Measurements from ENCODE around the gene POLR3F.

POLR3F gene

GRCh38 chr20:18514127-18514526 is 46.9 kb downstream of the POLR3F start:
- peaks cover 40 to 75% of the 10 kb centered on the region in 2 experiments for H3K36me3 ChIP-seq (ENCODE audit: control insufficient read depth in 2 of 2, insufficient read depth in 1 of 2, low read length in 2 of 2)
- no peak overlapping the region for H3K27ac ChIP-seq (ENCODE audit: extremely low read depth, low read depth, low read length)
- CTCF ChIA-PET: interaction anchor here (0.9 kb wide), 1 partner anchor 102 kb away, joined by 4 read pairs; no protein-coding TSS in a partner anchor

DNA sequence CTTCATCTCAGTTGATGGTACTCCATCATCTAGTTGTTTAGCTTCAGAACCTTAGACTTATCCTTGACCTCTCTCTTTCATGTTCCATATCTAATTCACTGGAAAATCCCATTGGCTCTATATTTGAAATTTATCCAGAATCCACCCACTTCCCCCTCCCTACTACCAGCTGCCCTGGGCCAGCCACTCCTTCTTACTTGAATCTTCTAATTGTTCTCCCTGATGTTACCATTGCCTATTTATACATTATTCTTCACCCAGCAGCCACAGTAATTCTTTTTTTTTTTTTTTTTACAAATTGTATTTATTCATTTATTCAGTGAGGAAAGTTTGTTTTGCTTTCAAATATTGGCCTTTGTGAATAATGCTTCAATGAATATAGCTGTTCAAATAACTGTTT is 48.8 kb downstream of the POLR3F start:
- no peak for TF ChIP-seq ZBTB10 (tag by site-specific recombination; IDR thresholded peaks at IDR 0.05)
- no peak for TF ChIP-seq BCL11B (tag by site-specific recombination; IDR thresholded peaks at IDR 0.05; ENCODE audit: low read depth)
- no peak for TF ChIP-seq ZNF146 (tag by site-specific recombination; IDR thresholded peaks at IDR 0.05)
- no peak for TF ChIP-seq ZNF658 (tag by site-specific recombination; IDR thresholded peaks at IDR 0.05)
- TF ChIP-seq ZNF585B (tag by site-specific recombination; IDR thresholded peaks at IDR 0.05): no peak
- no peak for TF ChIP-seq ZXDB (tag by site-specific recombination; IDR thresholded peaks at IDR 0.05)
- no peak for TF ChIP-seq ZNF335 (tag by site-specific recombination; conservative IDR thresholded peaks at IDR 0.05)
- TF ChIP-seq ZNF266 (tag by site-specific recombination; IDR thresholded peaks at IDR 0.05; ENCODE audit: low read depth): no peak
- no peak for TF ChIP-seq ZNF488 (tag by site-specific recombination; IDR thresholded peaks at IDR 0.05)
- no peak for TF ChIP-seq HOXC10 (CRISPR knock-in tag; IDR thresholded peaks at IDR 0.05)
- TF ChIP-seq ZBTB1 (tag by site-specific recombination; IDR thresholded peaks at IDR 0.05): no peak
- no peak for TF ChIP-seq ZNF747 (tag by site-specific recombination; IDR thresholded peaks at IDR 0.05)
- no peak for TF ChIP-seq SP7 (tag by site-specific recombination; IDR thresholded peaks at IDR 0.05)
- no peak for TF ChIP-seq ZBTB26 (tag by site-specific recombination; optimal IDR thresholded peaks at IDR 0.05)
- TF ChIP-seq SP2 (tag by site-specific recombination; IDR thresholded peaks at IDR 0.05): no peak
- no peak for TF ChIP-seq ZFHX2 (tag by site-specific recombination; conservative IDR thresholded peaks at IDR 0.05)
- TF ChIP-seq ZNF211 (tag by site-specific recombination; IDR thresholded peaks at IDR 0.05; ENCODE audit: low read depth): no peak
- no peak for TF ChIP-seq ZEB2 (tag by site-specific recombination; IDR thresholded peaks at IDR 0.05)
- TF ChIP-seq, protein P1, sequence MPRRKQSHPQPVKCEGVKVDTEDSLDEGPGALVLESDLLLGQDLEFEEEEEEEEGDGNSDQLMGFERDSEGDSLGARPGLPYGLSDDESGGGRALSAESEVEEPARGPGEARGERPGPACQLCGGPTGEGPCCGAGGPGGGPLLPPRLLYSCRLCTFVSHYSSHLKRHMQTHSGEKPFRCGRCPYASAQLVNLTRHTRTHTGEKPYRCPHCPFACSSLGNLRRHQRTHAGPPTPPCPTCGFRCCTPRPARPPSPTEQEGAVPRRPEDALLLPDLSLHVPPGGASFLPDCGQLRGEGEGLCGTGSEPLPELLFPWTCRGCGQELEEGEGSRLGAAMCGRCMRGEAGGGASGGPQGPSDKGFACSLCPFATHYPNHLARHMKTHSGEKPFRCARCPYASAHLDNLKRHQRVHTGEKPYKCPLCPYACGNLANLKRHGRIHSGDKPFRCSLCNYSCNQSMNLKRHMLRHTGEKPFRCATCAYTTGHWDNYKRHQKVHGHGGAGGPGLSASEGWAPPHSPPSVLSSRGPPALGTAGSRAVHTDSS (tag by site-specific recombination; IDR thresholded peaks at IDR 0.05): no peak
- Histone ChIP-seq H3K27ac (ENCODE audit: extremely low read depth, low read depth, low read length) (no peak overlapping the region), H3K9me3 (ENCODE audit: control insufficient read depth, insufficient read depth, low read depth, low read length) (no peaks in the 10 kb centered on the region), H3K4me3 (ENCODE audit: low read depth, low read length) (no peak overlapping the region), H3K4me1 (ENCODE audit: control insufficient read depth, insufficient read depth, low read length) (no peaks in the 10 kb centered on the region), H3K36me3 (ENCODE audit: control insufficient read depth in 2 of 2, insufficient read depth in 1 of 2, low read length in 2 of 2) (peaks cover 27 to 65% of the 10 kb centered on the region in 2 experiments)
- POLR2A ChIA-PET: no interaction called here
- CTCF ChIA-PET: no interaction called here

More at GRCh38 chr20:18514127-18514526, 46.9 kb downstream of the POLR3F start:
- H3K4me3 ChIP-seq (ENCODE audit: low read depth, low read length): no peak overlapping the region
- H3K9me3 ChIP-seq (ENCODE audit: control insufficient read depth, insufficient read depth, low read depth, low read length): no peaks in the 10 kb centered on the region
- TF ChIP-seq ZNF768 (tag by site-specific recombination; IDR thresholded peaks at IDR 0.05): no peak
- TF ChIP-seq ZNF157 (tag by site-specific recombination; IDR thresholded peaks at IDR 0.05): no peak
- no peak for TF ChIP-seq ZBTB48 (tag by site-specific recombination; IDR thresholded peaks at IDR 0.05)
- TF ChIP-seq ZNF548 (tag by site-specific recombination; IDR thresholded peaks at IDR 0.05): no peak
- TF ChIP-seq, protein P2, sequence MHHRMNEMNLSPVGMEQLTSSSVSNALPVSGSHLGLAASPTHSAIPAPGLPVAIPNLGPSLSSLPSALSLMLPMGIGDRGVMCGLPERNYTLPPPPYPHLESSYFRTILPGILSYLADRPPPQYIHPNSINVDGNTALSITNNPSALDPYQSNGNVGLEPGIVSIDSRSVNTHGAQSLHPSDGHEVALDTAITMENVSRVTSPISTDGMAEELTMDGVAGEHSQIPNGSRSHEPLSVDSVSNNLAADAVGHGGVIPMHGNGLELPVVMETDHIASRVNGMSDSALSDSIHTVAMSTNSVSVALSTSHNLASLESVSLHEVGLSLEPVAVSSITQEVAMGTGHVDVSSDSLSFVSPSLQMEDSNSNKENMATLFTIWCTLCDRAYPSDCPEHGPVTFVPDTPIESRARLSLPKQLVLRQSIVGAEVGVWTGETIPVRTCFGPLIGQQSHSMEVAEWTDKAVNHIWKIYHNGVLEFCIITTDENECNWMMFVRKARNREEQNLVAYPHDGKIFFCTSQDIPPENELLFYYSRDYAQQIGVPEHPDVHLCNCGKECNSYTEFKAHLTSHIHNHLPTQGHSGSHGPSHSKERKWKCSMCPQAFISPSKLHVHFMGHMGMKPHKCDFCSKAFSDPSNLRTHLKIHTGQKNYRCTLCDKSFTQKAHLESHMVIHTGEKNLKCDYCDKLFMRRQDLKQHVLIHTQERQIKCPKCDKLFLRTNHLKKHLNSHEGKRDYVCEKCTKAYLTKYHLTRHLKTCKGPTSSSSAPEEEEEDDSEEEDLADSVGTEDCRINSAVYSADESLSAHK (tag by site-specific recombination; IDR thresholded peaks at IDR 0.05): no peak
- no peak for TF ChIP-seq ZFP69B (tag by site-specific recombination; IDR thresholded peaks at IDR 0.05)
- no peak for TF ChIP-seq ZNF660 (tag by site-specific recombination; IDR thresholded peaks at IDR 0.05)
- no peak for TF ChIP-seq SETDB1 (IDR thresholded peaks at IDR 0.05; ENCODE audit: insufficient read length, low read length)
- no peak for TF ChIP-seq ZNF792 (tag by site-specific recombination; IDR thresholded peaks at IDR 0.05)
- TF ChIP-seq ZNF16 (tag by site-specific recombination; IDR thresholded peaks at IDR 0.05; ENCODE audit: low read depth): no peak
- no peak for TF ChIP-seq ZNF776 (tag by site-specific recombination; IDR thresholded peaks at IDR 0.05; ENCODE audit: borderline replicate concordance)
- TF ChIP-seq OSR2 (tag by site-specific recombination; IDR thresholded peaks at IDR 0.05): no peak
- no peak for TF ChIP-seq FEZF1 (tag by site-specific recombination; IDR thresholded peaks at IDR 0.05)
- no peaks in the 10 kb centered on the region for H3K4me1 ChIP-seq (ENCODE audit: control insufficient read depth, insufficient read depth, low read length)
- POLR2A ChIA-PET: interaction anchor here (0.7 kb wide), 1 partner anchor 15 kb away, joined by 6 read pairs; no protein-coding TSS in a partner anchor
